GM12864 (cell line): Measurements from ENCODE around the gene MED12L.

Experiments used
- DNase-seq: peaks from one replicate; pipeline ENCODE4 v3.0.0-alpha.2; 2011; ENCODE audit warnings: low read depth
- H3K4me3 ChIP-seq: 2 replicates; pipeline ENCODE4 v1.5.1; 2011; ENCODE audit warnings: mild to moderate bottlenecking, low read depth, low read length, control low read depth
- TF ChIP-seq, protein P1 (sequence below): IDR thresholded peaks from 2 replicates; pipeline ENCODE4 v1.5.1; 2011; ENCODE audit warnings: low read depth, mild to moderate bottlenecking, moderate library complexity, low read length, control low read depth, inconsistent platforms; ENCODE audit errors: missing control alignments

Gene MED12L

DNA sequence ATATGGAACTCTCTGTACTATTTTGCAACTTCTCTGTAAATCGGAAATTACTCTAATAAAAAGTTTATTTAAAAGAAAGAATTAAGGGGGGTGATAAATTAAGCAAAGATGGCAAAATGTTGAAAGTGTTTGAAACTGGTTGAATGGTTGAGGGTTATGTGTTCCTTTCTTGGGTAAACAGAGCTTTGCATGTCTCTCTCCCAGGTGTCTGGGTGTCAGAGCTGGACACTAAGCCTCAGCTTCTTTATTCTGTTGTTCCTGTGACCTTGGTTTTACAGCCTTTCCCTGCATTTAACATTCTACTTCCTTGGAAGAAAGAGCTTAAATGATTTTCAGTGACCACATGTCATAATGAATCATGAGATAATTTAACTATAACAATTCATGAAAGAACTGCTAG is 110.4 kb downstream of the MED12L start:
- TF ChIP-seq, protein P1, sequence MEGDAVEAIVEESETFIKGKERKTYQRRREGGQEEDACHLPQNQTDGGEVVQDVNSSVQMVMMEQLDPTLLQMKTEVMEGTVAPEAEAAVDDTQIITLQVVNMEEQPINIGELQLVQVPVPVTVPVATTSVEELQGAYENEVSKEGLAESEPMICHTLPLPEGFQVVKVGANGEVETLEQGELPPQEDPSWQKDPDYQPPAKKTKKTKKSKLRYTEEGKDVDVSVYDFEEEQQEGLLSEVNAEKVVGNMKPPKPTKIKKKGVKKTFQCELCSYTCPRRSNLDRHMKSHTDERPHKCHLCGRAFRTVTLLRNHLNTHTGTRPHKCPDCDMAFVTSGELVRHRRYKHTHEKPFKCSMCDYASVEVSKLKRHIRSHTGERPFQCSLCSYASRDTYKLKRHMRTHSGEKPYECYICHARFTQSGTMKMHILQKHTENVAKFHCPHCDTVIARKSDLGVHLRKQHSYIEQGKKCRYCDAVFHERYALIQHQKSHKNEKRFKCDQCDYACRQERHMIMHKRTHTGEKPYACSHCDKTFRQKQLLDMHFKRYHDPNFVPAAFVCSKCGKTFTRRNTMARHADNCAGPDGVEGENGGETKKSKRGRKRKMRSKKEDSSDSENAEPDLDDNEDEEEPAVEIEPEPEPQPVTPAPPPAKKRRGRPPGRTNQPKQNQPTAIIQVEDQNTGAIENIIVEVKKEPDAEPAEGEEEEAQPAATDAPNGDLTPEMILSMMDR: no peak
- DNase-seq: no peak
- H3K4me3 ChIP-seq: no peak overlapping the region

DNA sequence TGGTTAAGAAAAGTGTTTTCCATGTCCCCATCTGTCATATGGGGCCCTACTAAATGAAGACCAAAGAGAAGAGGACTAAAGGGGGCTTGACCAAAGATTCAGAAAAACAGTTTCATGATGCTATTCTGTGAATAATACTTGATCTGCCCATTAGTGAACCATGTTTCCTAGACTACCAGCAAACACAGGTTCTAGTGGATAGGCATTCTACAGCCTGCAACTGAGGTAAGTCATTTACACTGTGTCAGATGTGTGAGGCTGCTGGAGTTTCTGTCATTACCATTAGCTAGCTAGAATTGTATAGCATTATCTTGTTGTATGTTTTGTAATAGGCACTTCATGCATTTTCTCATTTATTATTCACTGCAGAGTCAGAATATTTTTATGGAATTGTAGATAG is 111.0 kb downstream of the MED12L start:
- DNase-seq: no peak
- H3K4me3 ChIP-seq: no peak overlapping the region
- TF ChIP-seq, protein P1: no peak

DNA sequence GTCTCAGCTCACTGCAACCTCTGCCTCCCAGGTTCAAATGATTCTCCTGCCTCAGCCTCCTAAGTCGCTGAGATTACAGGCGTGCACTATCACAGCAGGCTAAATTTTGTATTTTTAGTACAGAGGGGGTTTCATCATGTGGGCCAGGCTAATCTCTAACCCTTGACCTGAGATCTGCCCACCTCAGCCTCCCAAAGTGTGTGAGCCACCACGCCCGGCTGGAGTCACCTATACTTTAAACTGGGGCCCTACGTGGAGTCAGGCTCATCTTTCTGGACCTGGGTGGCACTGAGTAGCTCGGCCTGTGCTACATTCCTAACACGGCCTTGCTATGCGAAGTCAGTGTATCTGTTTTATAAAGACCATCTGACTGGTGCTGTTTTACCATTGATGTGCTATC is 111.8 kb downstream of the MED12L start:
- H3K4me3 ChIP-seq: no peak overlapping the region
- TF ChIP-seq, protein P1: no peak
- DNase-seq: no peak

DNA sequence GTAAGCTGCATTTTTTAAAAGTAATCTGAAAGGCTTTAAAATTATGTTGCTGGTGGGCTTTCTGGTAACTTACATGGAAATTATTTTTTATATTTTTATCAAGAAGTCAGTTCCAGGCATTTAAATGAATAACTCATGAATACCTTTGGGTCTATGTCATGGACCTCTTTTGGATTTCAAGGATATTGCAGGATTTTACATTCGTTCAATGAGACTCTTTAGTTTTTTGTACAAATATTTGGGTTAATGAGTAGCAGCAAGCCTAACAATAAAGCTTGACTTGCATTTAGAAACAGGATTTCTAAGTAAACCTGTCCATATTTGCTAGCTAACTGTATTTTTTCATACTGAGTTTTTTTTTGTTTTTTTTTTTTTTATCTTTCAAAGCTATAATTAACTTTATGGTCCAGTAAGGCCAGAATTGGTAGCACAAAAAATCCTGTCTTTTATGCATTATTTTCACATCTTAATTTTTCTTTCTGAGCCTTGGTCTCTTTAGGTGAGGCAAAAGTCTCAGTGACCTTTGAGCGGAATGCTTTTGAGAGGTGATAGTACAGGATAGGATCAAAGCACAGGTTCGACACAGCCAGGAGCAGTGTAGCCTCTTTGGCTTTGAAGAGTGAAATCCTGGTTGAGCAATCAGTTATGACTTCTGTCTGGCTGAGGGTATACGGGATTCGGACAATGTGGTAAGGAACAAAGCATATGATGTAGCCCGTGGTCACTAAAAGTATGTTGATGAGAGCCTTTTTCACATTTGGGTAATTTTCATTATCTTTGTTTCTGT is 112.7 kb downstream of the MED12L start:
- TF ChIP-seq, protein P1: no peak
- no peak overlapping the region for H3K4me3 ChIP-seq
- DNase-seq: no peak

DNA sequence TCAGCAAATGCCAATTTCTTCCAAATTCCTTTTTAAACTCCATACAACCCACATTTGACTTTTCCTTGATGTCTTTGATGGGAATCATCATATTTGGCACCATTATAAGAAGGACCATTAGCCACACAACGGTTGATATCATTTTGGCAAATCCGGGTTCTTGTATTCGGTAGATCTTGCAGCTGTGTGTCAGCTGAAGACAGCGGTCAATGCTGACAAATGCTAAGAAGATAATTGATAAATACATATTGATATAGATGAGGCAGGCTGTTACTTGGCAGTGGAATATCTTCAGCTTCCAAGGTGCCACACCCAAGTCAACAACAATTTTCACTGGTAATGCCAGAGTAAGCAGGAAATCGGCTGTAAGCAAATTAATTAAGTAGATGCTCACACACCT is 113.4 kb downstream of the MED12L start:
- no peak for DNase-seq
- no peak overlapping the region for H3K4me3 ChIP-seq
- TF ChIP-seq, protein P1: no peak

DNA sequence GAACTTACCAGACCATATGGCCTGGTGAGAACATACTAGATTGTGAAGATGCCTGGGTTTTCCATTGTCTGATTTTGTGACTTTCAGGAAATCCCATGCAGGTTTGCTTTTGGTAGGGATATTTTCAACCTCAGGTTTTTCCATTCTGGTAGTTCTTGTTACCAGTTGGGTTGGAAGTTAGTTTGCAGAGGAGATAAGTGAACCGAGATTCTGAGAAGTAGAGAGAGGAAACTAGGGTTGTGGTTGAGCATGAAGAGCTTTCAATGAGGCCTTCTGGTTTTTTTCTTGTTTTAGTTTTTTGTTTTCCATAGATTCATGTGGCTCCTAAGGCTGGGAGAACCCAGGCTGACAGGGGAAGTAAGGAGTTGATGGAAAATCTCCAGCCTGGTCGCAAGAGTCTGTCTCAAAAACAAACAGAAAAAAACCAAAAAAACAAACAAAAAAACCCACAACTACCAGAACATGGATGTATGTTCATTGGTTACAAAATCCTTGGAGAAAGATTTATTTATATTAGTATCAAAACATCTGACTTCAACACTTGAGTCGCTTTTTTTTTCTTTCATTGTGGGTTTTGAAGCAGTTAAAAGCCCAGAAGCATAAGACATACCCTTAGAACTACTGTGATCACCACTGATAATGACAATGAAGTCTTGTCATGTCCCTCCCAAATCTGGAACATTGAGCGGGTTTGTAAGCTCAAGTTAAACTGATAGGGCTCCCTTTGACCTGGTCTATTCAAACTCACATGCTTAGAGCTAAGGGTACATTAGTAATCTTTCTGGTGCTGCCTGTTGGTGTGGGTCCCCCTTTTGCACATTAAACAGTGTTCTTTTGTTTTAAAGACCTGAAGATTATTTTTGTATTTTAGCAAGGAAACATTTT is 114.3 kb downstream of the MED12L start:
- TF ChIP-seq, protein P1: no peak
- no peak overlapping the region for H3K4me3 ChIP-seq
- no peak for DNase-seq
